Fibroblast of upper back skin (primary cell): ENCODE results near the gene POC1A.
"Not testable (repeated sequence)": the region's sequence is repeated elsewhere in the genome, so short reads cannot be mapped to it uniquely, and the experiment has no call there.

Experiments used
- DNase-seq: peaks from one replicate; pipeline ENCODE4 v3.0.0-alpha.2; 2013

Gene POC1A

GRCh38 chr3:52061121-52061910 is 92.9 kb downstream of the POC1A start:
- DNase-seq, result no peak

- no peak for DNase-seq
These were observed 94.4 kb downstream of the POC1A start for GRCh38 chr3:52059781-52060180.

- no peak for DNase-seq
These were observed 96.3 kb downstream of the POC1A start for GRCh38 chr3:52057812-52058495.

- DNase-seq, result peak; percentile 99
These were observed 97.0 kb downstream of the POC1A start for GRCh38 chr3:52056968-52057811.

GRCh38 chr3:52056521-52056967 is 97.7 kb downstream of the POC1A start, which contains the start of gene DUSP7:
DUSP7 (minus strand) TSS chr3:52056571; CDS start chr3:52056366, 205 bp downstream.
- peak; percentile 67 for DNase-seq

GRCh38 chr3:52055537-52056351 is 98.5 kb downstream of the POC1A start:
- DNase-seq, result peak; percentile 28

- peak; percentile 50 for DNase-seq
These were observed 99.3 kb downstream of the POC1A start for GRCh38 chr3:52054661-52055511.

GRCh38 chr3:52053307-52054304 is 100.6 kb downstream of the POC1A start:
- peak; percentile 27 for DNase-seq

- DNase-seq, result peak; percentile 75
These were observed 101.4 kb downstream of the POC1A start for GRCh38 chr3:52052831-52053306.

- no peak for DNase-seq
These were observed 102.8 kb downstream of the POC1A start for GRCh38 chr3:52051444-52051843.

- no peak for DNase-seq
These were observed 103.7 kb downstream of the POC1A start for GRCh38 chr3:52050571-52050970.

- DNase-seq, result no peak
These were observed 104.7 kb downstream of the POC1A start for GRCh38 chr3:52049503-52049902.

- no peak for DNase-seq
These were observed 106.8 kb downstream of the POC1A start for GRCh38 chr3:52047295-52047960.

GRCh38 chr3:52046902-52047239 is 107.4 kb downstream of the POC1A start:
- DNase-seq, result no peak

- peak; percentile 98 for DNase-seq
These were observed 107.9 kb downstream of the POC1A start for GRCh38 chr3:52046186-52046901.

- DNase-seq, result no peak
These were observed 109.2 kb downstream of the POC1A start for GRCh38 chr3:52044869-52045619.

- DNase-seq, result no peak
These were observed 110.5 kb downstream of the POC1A start for GRCh38 chr3:52043750-52044149.

GRCh38 chr3:52043039-52043438 is 111.2 kb downstream of the POC1A start:
- not testable (repeated sequence) for DNase-seq
